ENCODE data around the gene CEMIP.

DNA sequence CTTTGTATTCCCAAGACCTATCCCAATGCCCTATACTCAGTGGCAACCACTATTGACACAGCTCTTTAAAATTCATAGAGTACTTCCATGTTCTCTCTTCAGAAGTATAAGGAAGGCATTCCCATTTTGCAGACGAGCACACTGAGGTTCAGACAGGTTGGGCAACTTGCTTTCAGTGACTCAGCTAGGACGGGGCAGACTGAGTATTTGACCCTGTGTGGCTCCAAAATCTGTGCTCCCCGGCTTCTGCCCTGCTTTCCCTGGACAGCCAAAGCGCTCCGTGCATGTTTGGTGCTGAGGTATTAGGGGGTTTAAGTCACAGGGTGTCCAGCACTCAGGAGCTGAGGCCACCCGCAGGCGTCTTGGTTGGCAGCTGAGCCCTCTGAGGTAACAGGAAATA lies 59.5 kb downstream of the CEMIP start:
- TF ChIP-seq, protein P1, sequence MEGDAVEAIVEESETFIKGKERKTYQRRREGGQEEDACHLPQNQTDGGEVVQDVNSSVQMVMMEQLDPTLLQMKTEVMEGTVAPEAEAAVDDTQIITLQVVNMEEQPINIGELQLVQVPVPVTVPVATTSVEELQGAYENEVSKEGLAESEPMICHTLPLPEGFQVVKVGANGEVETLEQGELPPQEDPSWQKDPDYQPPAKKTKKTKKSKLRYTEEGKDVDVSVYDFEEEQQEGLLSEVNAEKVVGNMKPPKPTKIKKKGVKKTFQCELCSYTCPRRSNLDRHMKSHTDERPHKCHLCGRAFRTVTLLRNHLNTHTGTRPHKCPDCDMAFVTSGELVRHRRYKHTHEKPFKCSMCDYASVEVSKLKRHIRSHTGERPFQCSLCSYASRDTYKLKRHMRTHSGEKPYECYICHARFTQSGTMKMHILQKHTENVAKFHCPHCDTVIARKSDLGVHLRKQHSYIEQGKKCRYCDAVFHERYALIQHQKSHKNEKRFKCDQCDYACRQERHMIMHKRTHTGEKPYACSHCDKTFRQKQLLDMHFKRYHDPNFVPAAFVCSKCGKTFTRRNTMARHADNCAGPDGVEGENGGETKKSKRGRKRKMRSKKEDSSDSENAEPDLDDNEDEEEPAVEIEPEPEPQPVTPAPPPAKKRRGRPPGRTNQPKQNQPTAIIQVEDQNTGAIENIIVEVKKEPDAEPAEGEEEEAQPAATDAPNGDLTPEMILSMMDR (IDR thresholded peaks at IDR 0.05; ENCODE audit: insufficient read depth, low read length, poor library complexity, severe bottlenecking) = no peak
- no peak for TF ChIP-seq EZH2phosphoT487 (conservative IDR thresholded peaks at IDR 0.05; ENCODE audit: low read length)

All from SU-DHL-6 (cell line).